ENCODE data around the gene CTU2.
A peak's percentile ranks its signal among the peaks of the same experiment; 100 is the strongest.
"Not testable (repeated sequence)": the region's sequence is repeated elsewhere in the genome, so short reads cannot be mapped to it uniquely, and the experiment has no call there.

Gene CTU2

DNA sequence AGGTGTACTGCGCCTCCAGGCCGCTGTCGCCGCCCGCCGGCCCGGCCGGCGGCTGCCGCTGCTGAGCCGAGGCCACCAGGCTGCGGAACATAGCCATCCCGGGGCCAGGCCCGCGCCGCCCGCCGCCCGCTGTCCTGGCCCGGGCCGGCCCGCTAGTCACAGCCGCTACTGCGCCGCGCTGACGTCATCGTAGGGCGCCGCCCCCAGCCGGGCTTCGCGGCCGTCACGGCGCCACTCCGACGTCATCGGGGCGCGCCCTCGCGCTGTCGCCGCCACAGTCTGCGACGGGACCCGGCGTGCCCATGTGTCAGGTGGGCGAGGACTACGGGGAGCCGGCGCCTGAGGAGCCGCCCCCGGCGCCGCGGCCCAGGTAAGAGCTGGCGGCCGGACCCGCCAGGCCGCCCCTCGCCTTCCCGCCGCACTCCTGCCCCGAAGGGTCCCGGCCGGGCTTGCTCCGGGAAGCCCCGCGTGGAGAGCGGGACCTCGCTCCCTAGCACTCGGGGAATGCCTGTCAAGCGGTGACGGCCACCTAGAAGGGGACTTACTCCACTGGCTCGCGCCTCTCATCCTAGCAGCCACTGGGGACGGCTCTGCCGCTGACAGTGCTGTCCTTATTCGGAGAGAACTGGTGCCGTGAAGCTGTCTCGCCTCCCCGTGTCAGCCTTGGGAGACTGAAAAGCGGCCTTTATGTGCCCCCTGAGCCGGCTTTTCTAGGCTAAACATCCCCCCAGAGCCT is at the start of gene CTU2, which contains the start of gene RNF166:
Gene CTU2, plus strand, starts transcription at position 275 of the 736 bp plus-strand sequence. Its CDS starts 28 bp downstream, at position 303.
Gene RNF166, minus strand, starts transcription at position 180 of the 736 bp plus-strand sequence. Its CDS starts 83 bp downstream, at position 97.
- DNase-seq (ENCODE audit: low read depth in 1 of 2, low spot score in 1 of 2): peak; percentile 76 to 90

DNA sequence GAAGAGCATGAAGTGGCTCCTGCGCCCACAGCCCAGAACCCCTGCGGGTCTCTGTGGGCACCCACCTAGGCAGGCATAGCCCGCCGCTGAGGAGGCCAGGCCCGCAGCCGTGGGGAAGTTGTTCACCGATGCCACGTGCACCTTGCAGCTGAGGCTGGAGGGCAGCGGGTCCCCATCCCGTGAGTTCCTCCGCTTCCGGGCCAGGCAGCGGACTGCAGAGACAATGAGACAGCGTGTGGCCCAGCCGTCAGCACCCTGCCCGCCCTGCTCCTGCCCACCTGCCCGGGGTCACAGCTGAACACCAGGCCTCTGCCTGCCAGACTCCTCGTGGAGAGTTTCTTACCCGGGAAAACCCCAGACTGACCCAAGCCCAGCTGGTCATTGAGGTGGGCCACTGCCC is 48.9 kb upstream of the CTU2 start:
- DNase-seq (ENCODE audit: low read depth in 1 of 2, low spot score in 1 of 2): no peak

DNA sequence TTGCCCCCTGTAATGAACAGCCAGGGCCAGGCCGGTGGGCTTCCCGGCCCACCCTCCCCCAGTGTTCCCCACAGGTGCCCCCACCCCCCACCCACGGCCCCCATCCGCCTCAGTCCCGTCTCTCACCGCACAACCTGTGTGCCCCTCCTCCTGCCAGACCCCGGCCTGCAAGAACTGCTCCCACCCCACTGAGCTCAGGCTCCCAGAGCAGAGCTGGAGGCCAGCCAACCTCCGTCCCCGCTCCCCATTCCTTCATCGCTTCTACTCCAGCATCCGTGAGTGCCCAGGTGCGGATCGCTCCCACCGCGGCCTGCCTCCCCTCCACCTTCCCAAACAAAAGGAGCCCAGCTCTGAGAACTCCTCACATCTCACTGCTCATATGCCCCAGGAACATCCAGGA is 47.6 kb upstream of the CTU2 start:
- DNase-seq (ENCODE audit: low read depth in 1 of 2, low spot score in 1 of 2): no peak

DNA sequence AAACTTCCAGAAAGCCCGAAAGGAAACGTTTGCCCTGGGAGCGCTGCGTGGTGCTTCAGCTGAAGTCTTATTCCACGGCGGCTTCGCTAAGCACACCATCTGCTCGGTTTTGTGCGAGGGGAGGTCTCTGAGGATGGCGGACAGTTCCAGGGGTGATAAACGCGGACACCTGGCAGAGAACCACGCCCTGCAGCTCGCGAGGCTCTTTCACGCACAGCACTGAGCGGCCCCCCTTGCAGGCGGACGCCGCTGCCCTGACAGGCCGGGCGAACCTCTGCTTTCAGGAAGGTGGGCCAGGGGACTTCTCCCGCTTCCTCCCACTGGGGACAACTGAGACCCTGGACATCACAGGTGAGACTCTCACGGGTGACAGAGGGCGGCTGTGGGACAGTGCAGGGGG is 47.1 kb upstream of the CTU2 start:
- DNase-seq (ENCODE audit: low read depth in 1 of 2, low spot score in 1 of 2): no peak

DNA sequence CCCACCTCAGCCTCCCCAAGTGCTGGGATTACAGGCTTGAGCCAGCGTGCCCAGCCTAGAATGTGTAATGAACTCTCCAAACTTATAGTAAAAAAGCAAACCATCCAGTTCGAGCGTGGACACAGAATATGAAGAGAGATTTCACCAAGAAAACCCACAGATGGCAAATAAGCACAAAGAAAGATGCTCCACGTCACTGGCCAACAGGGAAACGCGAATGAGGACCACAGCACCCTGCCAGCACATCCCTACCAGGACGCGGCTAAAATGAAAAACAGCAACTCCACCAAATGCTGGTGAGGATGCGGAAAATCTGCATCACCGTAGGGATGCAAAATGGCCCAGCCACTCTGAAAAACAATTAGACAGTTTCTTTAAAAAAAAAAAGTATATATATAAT is 44.8 kb upstream of the CTU2 start:
- no peak for DNase-seq (ENCODE audit: low read depth in 1 of 2, low spot score in 1 of 2)

DNA sequence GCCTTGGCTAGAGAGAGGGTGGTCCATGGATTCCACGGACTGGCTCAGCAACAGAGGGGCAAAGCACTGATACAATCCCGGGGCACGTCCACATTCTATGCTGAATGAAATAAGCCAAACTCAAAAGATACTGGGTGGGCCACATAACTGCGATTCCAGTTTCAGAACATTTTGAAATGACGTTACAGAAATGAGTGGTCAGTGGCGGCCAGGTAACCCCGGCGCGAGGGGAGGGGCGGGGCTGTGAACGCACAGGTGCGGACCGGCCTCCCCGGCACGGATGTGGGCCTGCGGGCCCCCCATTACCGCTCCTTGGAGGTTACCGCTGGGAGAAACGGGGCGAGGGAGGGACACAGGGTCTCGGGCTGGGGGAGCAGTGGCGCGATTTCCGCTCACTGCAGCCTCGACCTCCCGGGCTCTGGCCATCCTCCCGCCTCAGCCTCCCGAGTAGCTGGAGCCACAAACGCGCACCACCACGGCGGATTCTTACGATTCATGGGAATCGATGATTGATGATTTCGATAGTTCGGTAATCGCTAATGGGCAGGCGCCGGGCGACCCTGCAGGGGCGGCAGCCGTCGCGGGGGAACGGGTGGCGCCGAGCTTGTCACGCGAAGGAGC is 44.0 kb upstream of the CTU2 start:
- DNase-seq (ENCODE audit: low read depth in 1 of 2, low spot score in 1 of 2): no peak

DNA sequence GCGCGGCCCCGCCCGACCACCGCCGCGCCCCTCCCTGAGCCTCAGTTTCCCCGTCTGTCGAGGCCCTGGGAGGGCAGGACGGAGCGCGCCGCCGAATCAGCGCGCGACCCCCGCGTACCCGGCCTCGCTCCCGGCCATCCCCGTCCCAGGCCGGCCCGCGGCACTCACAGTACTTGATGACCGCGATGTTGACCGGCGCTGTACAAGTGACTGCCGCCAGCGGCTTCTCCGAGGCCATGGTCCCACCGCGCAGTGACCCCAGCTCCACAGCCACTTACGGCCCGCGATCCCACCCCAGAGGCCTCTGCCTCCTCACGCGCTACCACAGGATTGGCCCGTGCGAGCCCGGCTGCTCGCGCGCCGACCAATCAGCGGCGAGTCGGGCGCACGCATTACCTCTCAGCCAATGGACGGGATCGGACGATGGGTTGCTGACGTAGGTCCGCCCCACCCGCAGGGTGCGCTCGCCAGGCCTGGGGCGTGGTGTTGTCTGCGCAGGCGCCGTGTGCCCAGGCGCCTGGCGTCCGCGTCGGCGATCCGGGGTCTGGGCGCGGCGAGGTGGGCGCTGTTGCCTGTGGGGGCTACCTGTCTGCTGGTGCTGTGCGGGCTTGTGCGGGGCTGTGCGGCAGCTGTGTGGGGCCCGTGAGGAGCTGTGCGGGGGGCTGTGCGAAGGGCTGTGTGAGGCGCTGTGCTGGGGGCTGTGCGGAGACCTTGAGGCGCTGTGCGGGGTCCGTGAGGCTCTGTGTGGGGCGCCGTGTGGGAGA is 43.3 kb upstream of the CTU2 start, which contains the start of gene MVD:
Gene MVD, minus strand, starts transcription at position 249 of the 764 bp plus-strand sequence. Its CDS starts 11 bp downstream, at position 238.
- DNase-seq (ENCODE audit: low read depth in 1 of 2, low spot score in 1 of 2): peak; percentile 86 to 95

DNA sequence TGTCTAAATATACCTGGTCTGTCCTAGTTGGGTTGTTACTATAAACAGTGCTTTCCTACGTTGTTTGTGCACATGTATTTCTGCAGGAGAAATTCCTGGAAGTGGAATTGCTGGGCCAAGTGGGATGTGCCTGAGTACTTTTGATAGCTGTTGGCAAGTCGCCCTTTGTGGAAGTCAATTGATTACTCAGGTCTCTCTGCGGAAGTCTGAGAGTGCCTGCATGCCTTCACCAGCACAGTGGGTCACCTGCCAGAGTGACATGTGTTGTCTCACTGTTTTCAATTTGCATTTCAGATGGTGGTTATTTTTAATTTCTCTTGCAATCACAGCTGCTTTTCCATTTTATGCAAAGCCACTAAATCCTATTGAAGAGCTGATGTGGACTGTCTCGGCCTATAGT is 41.2 kb upstream of the CTU2 start:
- DNase-seq (ENCODE audit: low read depth in 1 of 2, low spot score in 1 of 2): no peak

DNA sequence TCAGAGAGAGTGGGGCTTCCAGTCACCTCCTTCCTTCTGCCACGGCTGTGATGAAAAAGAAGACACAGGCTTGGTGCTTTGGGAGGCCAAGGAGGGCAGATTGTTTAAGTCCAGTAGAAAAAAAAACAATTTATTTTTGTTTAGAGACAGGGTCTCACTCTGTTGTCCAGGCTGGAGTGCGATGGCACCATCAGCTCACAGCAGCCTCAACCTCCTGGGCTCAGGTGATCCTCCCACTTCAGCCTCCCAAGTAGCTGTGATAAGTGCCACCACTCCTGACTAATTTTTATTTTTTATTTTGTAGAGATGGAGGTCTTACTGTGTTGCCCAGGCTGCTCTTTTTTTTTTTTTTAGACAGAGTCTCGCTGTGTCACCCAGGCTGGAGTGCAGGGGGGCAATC is 40.7 kb upstream of the CTU2 start:
- no peak for DNase-seq (ENCODE audit: low read depth in 1 of 2, low spot score in 1 of 2)

DNA sequence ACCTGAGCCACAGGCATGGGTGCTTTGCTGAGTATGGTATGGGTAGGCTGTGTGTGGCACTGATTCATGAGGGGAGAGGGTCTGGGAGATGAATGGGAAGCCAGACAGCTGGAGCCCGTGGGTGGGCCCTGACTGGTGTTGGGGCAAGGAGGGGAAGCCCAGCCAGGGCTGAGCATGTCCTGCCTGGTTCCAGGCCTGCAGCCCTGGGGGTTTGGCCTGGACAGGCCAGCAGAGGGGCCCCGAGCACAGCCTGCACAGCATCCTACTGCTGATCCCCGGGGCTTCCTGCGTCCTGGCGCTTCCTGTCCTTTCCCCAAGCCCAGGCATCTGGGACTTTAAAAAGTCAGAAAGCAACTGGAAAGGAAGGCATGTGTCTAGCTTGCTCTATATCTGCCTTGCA is 38.8 kb upstream of the CTU2 start:
- no peak for DNase-seq (ENCODE audit: low read depth in 1 of 2, low spot score in 1 of 2)

DNA sequence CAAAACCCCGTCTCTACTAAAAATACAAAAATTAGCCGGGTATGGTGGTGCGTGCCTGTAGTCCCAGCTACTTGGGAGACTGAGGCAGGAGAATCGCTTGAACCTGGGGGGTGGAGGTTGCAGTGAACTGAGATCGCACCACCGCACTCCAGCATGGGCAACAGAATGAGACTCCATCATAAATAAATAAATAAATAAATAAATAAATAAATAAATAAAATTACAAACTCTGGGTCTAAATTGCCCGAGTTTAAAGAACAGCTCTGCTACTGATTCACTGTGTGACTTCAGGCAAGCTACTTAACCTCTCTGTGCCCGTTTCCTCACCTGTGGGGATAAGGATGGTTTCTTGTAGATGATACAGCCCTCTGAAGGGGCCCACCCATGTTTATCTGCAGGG is 36.8 kb upstream of the CTU2 start:
- not testable (repeated sequence) for DNase-seq (ENCODE audit: low read depth in 1 of 2, low spot score in 1 of 2)

DNA sequence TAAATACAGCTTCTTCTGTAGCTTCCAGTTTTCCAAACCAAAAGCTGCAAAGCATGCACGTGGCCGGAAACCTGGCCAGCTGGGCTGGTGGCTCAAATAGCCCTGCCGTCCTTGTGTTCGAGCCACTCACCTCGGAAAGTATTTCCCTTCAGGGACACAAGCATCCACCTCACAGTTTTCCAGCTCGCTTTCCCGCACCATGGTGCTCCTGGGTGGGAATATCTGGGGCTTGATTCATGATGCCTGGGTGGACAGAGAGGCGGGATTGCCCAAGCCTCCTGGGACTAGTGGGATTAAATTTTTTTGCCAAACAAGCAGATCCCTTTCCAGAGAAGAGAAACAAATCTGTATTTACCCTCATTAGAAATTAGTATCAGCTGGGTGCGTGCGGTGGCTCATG is 36.3 kb upstream of the CTU2 start:
- no peak for DNase-seq (ENCODE audit: low read depth in 1 of 2, low spot score in 1 of 2)

DNA sequence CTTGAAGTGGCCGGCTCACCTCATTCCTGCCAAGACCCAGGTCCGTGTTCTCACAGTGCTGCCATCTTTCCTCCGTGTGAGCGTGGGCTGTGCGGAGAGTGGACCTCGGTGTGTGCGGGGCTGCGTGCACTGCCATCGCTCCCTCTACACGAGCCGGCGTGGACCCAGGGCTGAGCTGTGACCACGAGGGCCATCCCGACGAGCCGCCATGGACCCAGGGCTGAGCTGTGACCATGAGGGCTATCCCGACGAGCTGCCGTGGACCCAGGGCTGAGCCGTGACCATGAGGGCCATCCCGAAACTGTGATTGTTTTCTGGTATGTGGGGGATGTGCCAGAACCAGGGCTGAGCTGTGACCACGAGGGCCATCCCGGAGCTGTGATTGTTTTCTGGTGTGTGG is 34.5 kb upstream of the CTU2 start:
- no peak for DNase-seq (ENCODE audit: low read depth in 1 of 2, low spot score in 1 of 2)

DNA sequence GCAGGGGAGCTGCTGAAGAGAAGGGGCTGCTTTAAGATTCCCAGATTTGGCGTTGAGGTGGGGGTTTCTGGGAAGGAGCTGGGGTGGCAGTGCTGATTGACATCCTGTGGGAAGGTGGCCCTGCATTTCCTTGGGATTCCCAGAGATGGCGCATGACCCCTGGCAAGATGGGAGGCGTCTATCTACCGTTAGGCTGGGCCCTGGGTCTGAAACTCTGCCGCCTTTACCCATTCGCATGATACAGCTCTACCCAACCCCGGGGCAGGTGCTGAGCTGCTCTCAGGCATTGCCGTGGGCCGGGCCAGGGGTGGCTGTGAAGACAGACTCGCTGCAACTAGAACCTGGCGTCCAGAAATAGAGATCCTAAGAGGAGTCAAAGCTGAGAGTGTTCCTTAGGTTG is 33.5 kb upstream of the CTU2 start:
- no peak for DNase-seq (ENCODE audit: low read depth in 1 of 2, low spot score in 1 of 2)

DNA sequence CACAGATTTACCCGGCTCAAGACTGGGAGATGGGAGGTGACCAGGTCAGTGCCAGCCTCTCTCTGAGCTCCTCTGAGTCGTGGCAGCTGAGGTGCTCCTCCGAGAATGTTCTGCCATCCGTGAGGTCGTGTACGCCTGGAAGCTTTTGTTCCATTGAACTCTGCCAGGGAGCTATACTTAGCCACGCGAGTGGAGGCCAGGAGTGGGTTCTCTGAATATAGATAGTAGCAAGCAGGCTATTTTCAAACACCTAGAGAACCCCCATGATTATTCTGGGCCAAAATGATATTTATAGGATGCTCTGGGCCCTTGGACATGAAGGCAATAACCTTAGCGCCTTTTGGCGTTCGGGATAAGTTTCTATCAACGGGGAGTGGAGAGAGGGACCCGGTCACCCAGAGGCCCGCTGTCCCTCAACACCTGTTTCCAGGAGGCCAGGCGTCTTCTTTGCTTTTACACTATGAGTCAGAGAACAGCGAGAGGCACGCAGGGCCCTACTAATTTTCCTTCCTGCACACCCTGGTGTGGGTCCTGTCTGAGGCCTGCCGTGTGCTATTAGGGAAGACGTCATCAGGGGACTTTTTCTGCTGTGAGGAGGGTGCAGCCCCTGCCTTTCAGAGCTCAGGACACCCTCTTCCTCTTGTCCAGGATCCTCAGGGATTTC is 32.5 kb upstream of the CTU2 start:
- no peak for DNase-seq (ENCODE audit: low read depth in 1 of 2, low spot score in 1 of 2)

DNA sequence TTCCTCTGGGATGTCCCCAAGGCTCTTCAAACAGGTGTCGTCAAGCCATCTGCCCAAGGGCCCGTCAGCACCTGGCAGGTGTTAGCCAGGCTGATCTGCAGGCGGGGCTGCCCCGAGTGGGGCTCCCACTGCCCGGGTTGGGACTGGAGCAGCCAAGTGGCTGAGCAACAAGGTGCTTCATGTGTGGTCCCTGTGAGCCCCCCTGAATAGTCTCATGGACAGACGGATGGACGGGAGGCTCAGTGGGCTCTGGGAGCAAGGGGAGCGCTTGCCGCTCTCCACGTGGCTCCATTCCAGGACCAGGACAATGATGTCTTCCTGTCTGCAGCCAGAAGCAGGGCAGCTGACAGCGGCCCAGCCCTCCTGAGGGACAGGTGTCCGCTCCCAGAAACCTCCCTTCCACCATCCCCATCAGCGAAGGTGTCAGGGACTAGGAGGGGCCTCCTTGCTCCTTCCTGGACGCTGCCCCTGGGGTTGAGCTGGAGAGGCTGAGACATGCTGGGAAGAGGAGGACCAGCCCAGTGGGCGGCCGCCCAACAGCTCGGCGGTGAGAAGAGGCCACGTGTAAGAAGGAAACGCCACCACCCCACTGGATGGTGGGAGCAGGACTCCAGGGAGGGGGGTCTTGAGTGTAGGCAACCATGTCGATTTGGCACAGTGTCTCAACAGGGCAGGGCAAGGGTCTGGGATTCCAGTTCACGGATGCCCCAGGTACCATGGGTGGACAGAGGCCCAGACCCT is 29.6 kb upstream of the CTU2 start:
- no peak for DNase-seq (ENCODE audit: low read depth in 1 of 2, low spot score in 1 of 2)

DNA sequence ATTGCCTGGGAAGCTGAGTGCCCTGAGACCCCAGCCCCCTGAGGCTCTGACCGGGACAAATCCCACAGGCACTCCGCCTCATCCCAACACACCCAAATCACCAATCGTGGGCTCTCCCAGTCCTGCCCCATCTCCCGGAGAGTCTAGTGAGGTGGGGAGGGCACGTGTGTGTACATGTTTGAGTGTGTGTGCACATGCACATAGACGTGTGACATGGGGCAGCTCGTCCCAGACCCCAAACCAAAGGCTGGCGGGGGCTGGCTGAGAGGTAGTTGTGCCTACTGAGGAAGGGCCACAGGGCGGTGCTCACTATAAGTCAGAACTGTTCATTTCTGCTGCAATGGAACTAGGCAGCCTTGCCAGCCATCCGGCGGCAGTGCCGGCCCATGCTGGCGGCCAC is 28.6 kb upstream of the CTU2 start:
- no peak for DNase-seq (ENCODE audit: low read depth in 1 of 2, low spot score in 1 of 2)

DNA sequence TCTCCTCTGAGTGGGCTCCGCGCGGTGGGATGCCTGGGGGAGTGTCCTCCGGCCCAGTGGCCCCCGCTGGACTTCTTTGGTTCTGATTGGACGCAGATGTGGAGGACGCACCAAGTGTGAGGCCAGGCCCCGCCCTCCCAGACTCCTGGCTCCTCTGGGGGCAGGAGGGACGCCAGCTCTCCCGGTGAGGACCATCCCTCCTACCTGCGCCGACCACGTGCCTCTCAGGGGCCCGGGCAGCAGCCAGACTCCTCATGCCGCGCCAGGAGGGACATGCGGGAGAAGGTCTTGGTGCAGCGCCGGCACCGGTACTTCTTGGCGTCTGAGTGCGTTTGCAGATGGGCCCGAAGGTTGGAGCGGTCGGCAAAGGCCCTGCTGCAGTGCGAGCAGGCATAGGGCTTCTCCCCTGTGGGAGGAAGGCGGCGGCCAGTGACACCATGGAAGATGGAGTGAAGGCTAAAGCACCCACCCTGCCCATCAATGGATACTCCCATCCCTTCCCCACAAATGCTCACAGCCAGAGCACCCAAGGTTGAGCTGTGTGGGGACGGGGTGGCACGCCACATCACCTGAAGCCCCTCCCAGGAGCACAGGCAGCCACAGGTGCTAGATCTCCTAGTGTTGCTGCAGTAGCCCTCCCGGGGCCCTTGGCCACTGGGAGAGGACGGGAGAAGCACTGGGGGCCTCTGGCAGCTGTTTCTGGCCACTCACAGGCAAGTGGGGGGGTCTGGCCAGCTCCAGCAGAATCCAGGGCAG is 27.9 kb upstream of the CTU2 start:
- no peak for DNase-seq (ENCODE audit: low read depth in 1 of 2, low spot score in 1 of 2)

DNA sequence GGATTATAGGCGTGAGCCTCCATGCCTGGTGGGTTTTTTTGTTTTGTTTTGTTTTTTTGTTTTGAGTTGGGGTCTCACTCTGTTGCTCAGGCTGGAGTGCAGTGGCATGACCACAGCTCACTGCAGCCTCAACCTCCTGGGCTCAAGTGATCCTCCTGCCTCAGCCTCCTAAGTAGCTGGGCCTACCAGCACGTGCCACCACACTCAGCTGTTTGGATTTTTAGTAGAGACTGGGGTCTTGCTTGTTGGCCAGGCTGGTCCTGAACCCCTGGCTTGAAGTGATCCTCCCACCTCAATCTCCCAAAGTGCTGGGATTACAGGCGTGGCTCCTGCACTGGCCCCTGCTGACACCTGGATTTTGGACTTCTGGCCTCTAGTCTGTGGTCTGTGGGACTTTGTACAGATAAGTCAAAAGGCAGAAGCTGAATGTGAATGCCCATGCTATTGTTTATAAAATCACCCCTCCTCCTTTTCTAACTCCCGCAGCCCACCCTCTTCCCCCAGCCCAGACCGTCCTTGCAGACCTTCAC is 25.7 kb upstream of the CTU2 start:
- no peak for DNase-seq (ENCODE audit: low read depth in 1 of 2, low spot score in 1 of 2)
